Activated naive CD8-positive, alpha-beta T cell treated with anti-CD3 and anti-CD28 coated beads, Interleukin-2, amount 10 ng/mL, durations not matched to agents 7 days and 5 days (primary cell): ENCODE measurements around the gene OLFM2. TPM values are rescaled to one million over a fixed set of nuclear protein-coding genes. Genes with fewer than 3 reads are reported as not detected.
A peak's percentile ranks its signal among the peaks of the same experiment; 100 is the strongest.

Experiments used
- ATAC-seq: fragments of 150-1000 bp; cut with Tn5 transposase; one replicate; pipeline ENCODE4 v1.10.0; 2021; ENCODE audit warnings: low read depth, moderate library complexity
- POLR2A ChIA-PET: fragments of 350-600 bp; sonication (Branson Sonifier 250); formaldehyde crosslinking; loops from one replicate; lab custom pipeline; 2021; ENCODE audit warnings: antibody characterized with exemption; lab: Charles Lee
- DNase-seq: peaks from one replicate; pipeline ENCODE4 v3.0.0; 2021
- H3K27ac Mint-ChIP-seq: one replicate; pipeline ENCODE4 v1.8.0; 2022; ENCODE audit warnings: mild to moderate bottlenecking, mixed read lengths
- H3K27me3 Mint-ChIP-seq: one replicate; pipeline ENCODE4 v1.8.0; 2022; ENCODE audit warnings: mild to moderate bottlenecking, moderate library complexity, mixed read lengths
- H3K36me3 Mint-ChIP-seq: one replicate; pipeline ENCODE4 v1.8.0; 2021; ENCODE audit warnings: mild to moderate bottlenecking, mixed read lengths
- H3K4me1 Mint-ChIP-seq: one replicate; pipeline ENCODE4 v1.8.0; 2021; ENCODE audit warnings: mixed read lengths
- H3K4me3 Mint-ChIP-seq: one replicate; pipeline ENCODE4 v1.8.0; 2022; ENCODE audit warnings: mild to moderate bottlenecking, moderate library complexity, mixed read lengths
- H3K9me3 Mint-ChIP-seq: one replicate; pipeline ENCODE4 v1.8.0; 2021; ENCODE audit warnings: mixed read lengths
- total RNA-seq, 2 experiments: library from RNA; stranded (reverse); gene quantifications; one replicate each; pipeline ENCODE4 v1.2.3, GENCODE V29; 2021

OLFM2 gene
- total RNA-seq, 2 experiments from 2014 or later = 17.3 to 17.9 TPM

DNA sequence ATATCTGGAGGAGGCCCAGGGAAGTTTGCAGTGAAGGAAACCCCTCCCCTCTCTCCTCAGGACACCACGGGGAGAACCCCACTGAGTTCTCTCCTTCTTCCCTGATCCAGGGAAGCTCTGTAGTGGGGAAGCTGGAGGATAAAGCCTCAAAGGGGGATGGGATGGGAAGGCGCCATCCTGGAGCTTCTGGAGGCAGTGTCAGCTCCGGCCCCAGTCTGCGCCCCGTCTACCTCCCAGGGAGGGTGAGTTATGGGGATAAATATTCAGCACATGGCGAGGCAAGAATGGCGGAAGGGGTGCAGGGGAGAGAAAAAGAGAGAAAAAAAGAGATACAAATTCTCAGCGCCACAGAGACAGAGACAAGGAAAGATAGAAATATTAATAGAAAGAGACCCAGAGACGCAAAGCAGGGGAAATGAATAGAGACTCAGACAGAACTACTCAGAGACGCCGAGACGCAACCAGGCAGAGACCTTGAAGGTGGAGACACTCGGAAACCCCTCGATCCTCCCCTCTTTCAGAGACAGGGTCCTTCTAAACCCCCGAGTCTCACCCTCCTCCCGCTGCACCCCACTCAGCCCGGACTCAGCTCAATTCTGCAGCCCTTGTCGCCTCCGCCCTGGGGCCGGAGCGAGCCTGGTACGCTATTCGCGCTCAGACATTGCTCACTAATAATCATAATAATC, 23.6 kb downstream of the OLFM2 start:
- no peak overlapping the region for H3K27ac Mint-ChIP-seq
- POLR2A ChIA-PET = interaction anchor here (0.6 kb wide), 1 partner anchor 24 kb away, joined by 3 read pairs; no protein-coding TSS in a partner anchor
- ATAC-seq = no peak
- peak overlapping the region; percentile 56 for H3K4me3 Mint-ChIP-seq
- no peaks in the 10 kb centered on the region for H3K36me3 Mint-ChIP-seq
- H3K9me3 Mint-ChIP-seq = no peaks in the 10 kb centered on the region
- H3K27me3 Mint-ChIP-seq = peaks cover 33% of the 10 kb centered on the region
- H3K4me1 Mint-ChIP-seq = peaks cover 4% of the 10 kb centered on the region
- DNase-seq = no peak

DNA sequence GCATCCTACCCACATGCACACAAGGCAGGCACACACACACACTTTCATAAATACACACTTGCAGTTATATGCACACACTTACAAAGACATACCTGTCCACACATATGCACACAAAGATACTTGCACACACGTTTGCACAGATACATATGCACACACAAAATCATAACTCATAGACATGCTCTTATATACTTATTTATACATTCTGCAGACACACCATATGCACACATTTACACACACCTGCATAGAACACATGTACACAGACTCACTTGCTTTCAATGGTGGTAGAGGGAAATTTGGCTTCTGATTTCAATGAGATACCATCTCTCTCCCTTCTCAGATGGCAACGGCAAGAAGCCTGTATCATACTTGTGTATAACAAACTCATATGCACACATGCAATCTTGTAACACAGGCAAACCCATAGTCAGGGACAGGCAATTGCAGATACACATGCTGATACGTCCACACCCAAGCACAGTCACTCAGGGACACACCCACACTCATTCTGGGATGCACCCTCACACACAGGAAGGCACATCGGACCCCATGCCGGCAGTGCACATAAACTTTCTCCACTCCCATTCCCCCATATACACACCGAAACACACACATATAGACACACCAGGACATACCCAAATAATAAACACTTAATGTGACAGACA, 24.7 kb downstream of the OLFM2 start:
- Mint-ChIP-seq H3K9me3 (no peaks in the 10 kb centered on the region), H3K36me3 (no peaks in the 10 kb centered on the region), H3K4me1 (no peaks in the 10 kb centered on the region), H3K4me3 (no peak overlapping the region), H3K27me3 (peaks cover 22% of the 10 kb centered on the region), H3K27ac (no peak overlapping the region)
- DNase-seq = no peak
- ATAC-seq = no peak
- POLR2A ChIA-PET = no interaction called here

DNA sequence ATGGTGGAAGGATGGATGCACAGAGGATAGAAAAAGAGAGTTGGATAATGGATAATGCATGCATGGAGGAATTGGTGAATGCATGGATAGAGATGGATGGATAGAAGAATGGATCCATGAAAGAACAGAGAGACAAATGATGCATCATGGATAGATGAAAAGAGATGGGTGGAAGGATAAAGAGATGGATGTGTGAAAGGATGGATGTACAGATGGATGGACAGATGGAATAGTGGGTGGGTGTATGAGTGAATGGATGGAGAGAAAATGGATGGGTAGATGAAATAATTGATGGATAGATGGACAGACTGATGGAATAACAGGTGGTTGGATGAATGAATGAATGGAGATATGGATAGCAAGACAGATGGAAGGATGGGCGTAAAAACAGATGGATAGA, 25.7 kb downstream of the OLFM2 start:
- Mint-ChIP-seq H3K27me3 (peaks cover 18% of the 10 kb centered on the region), H3K4me3 (no peak overlapping the region), H3K9me3 (no peaks in the 10 kb centered on the region), H3K4me1 (no peaks in the 10 kb centered on the region), H3K27ac (no peak overlapping the region), H3K36me3 (no peaks in the 10 kb centered on the region)
- POLR2A ChIA-PET = interaction anchor here (0.8 kb wide), 1 partner anchor 76 kb away, joined by 3 read pairs; the partner anchor contains the start of gene PIN1
- ATAC-seq (no peak), DNase-seq (no peak)

DNA sequence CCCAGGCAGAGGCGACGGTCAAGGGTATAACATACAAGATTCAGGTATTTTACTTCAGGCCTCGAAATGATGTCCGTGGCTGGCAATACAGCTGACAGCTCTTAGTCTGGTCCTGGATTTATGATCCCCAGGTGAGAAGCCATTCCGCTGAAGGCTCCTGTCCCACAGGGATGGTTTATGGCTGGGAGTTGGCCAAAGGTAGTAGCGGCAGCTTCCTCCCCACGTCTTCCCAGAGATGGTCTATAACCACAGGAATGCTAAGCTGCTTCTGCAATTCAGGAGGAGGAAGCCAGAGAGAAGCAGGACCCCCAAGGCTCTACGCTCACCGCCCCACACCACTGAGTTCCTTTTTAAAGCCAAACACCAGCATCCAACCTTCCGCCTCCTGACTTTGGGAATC, 27.1 kb downstream of the OLFM2 start:
- no peak overlapping the region for H3K27ac Mint-ChIP-seq
- POLR2A ChIA-PET = no interaction called here

DNA sequence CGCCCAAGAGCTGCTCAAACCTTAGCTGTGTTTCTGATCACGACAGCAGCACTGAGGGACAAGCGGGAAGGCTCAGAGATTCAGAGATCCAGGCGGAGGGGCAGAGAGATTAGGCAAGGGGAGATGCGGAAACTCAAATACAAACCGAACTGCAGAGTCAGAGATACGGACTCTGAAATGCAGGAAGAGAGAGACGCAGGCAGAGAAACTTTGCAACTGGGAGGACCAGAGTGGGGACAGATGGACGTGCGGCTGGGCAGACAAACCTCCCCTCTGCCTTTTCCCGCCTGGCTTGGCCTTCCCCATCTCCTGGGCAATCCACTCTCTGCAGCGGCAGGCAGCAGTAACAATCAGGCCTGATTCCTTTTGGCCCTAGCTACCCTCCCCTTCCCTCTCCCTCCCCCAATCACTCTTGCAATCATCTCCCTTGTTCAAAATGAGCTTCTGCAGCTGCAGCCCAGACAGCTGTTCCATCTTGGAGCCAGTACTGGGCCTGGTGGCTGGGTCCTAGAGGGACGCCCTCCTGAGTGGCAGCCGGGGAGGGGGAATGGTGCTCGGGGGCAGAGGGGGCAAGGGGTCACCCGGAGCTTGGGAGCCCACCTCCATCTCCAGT, 29.7 kb downstream of the OLFM2 start:
- Mint-ChIP-seq H3K4me1 (no peaks in the 10 kb centered on the region), H3K36me3 (no peaks in the 10 kb centered on the region), H3K27ac (no peak overlapping the region), H3K4me3 (no peak overlapping the region), H3K27me3 (peaks cover 12% of the 10 kb centered on the region), H3K9me3 (no peaks in the 10 kb centered on the region)
- DNase-seq (no peak), ATAC-seq (no peak)
- POLR2A ChIA-PET = interaction anchor here (0.6 kb wide), 1 partner anchor 196 kb away, joined by 3 read pairs; the partner anchor contains the start of gene ANGPTL6

More for the DNA sequence above, 27.1 kb downstream of the OLFM2 start:
- H3K4me3 Mint-ChIP-seq = no peak overlapping the region
- peaks cover 14% of the 10 kb centered on the region for H3K27me3 Mint-ChIP-seq
- ATAC-seq (no peak), DNase-seq (no peak)
- no peaks in the 10 kb centered on the region for H3K36me3 Mint-ChIP-seq
- H3K9me3 Mint-ChIP-seq = no peaks in the 10 kb centered on the region
- no peaks in the 10 kb centered on the region for H3K4me1 Mint-ChIP-seq

DNA sequence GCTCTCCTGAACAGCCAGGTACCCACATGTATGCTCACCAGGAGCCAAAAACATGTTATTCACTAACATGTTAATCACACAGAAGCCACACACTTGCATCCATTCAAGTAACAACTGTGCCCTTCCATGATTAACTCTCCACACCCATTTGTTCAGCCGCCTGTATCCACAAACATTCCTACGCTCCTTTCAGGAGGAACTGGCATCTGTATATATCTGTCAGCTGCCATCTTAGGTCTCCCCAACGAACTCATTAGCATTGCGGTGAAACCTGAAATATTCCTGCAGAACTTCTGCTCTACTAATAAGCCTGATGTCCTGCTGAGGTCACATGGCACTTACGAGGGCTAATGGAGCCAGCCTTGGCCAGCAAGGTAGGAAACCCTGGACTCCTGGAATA, 33.0 kb downstream of the OLFM2 start:
- peaks cover 2% of the 10 kb centered on the region for H3K9me3 Mint-ChIP-seq
- POLR2A ChIA-PET = no interaction called here

DNA sequence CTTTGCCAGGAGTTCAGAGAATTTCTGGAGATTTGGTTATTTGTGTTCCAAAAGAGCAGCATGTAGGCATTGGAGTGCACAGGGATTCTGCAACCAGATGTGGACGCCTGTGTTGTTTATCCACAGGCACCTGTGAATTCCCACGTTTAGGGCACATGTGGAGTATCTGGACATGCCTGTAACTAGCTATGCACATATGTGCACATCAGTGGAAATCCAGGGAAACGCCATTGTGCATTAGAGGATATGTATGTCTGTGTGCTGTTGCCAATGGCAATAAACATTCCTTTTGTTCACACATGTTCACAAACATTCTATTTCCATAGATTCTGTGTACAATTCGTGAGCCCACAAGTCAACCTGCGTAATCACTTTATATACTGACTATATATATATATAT, 34.7 kb downstream of the OLFM2 start:
- H3K27ac Mint-ChIP-seq = no peak overlapping the region
- no peaks in the 10 kb centered on the region for H3K36me3 Mint-ChIP-seq
- peaks cover 13% of the 10 kb centered on the region for H3K27me3 Mint-ChIP-seq
- H3K4me3 Mint-ChIP-seq = no peak overlapping the region
- H3K4me1 Mint-ChIP-seq = peaks cover 1% of the 10 kb centered on the region
- H3K9me3 Mint-ChIP-seq = peaks cover 2% of the 10 kb centered on the region
- POLR2A ChIA-PET = no interaction called here
- DNase-seq = no peak
- no peak for ATAC-seq

More for the DNA sequence above, 33.0 kb downstream of the OLFM2 start:
- Mint-ChIP-seq H3K36me3 (no peaks in the 10 kb centered on the region), H3K4me1 (peaks cover 1% of the 10 kb centered on the region), H3K27me3 (peaks cover 13% of the 10 kb centered on the region), H3K4me3 (no peak overlapping the region), H3K27ac (no peak overlapping the region)
- no peak for DNase-seq
- no peak for ATAC-seq

DNA sequence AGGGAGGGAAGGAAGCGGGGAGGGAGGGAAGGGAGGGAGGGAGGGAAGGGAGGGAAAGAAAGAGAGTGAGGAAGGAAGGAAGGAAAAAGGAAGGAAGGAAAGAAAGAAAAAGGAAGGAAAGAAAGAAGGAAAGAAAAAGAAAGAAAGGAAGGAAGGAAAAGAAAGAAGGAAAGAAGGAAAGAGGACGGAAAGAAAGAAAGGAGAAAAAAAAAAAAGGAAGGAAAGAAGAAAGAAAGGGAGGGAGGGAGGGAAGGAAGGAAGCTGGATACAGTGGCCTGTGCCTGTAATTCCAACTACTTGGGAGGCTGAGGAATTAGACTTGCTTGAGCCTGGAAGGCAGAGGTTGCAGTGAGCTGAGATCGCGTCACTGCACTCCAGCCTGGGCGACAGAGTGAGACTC, 35.3 kb downstream of the OLFM2 start:
- Mint-ChIP-seq H3K4me1 (peaks cover 1% of the 10 kb centered on the region), H3K9me3 (peaks cover 2% of the 10 kb centered on the region), H3K36me3 (no peaks in the 10 kb centered on the region), H3K27ac (no peak overlapping the region), H3K27me3 (peaks cover 14% of the 10 kb centered on the region), H3K4me3 (no peak overlapping the region)
- POLR2A ChIA-PET = no interaction called here
- ATAC-seq (no peak), DNase-seq (no peak)

DNA sequence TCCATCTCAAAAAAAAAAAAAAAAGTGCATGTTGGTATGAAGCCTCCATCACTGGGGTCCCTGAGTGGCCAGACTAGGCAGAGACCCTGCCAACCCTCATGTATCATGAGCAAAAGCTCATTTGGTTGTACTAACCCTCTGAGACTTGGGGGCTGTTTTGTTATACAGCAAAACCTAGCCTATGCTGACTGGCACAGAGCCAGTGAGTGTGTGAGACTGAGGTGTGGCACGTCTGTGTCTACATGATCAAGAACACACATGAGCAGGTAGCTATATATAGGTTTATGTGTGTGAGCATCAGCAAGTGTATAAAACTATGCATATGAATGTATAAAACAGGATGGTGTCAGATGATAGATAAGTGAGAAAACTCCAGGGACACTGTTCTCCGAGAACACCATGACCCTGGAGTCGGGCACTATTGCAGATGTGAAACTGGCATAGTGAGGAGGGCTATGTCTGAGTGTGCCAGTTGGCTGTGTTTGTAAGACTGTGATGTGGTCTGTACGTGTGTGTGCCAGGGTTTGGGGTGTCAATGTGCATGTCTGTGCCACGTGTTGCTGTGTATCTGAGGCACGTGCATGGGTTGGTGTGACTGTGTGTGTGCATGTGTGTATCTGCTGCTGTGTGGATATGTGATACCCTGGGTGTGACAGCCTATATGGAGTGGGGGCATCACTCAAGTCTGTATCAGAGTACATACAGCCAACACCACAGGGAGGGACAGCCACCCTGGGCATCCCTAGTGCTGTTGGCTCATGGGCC, 44.5 kb downstream of the OLFM2 start:
- ATAC-seq = no peak
- POLR2A ChIA-PET = no interaction called here

DNA sequence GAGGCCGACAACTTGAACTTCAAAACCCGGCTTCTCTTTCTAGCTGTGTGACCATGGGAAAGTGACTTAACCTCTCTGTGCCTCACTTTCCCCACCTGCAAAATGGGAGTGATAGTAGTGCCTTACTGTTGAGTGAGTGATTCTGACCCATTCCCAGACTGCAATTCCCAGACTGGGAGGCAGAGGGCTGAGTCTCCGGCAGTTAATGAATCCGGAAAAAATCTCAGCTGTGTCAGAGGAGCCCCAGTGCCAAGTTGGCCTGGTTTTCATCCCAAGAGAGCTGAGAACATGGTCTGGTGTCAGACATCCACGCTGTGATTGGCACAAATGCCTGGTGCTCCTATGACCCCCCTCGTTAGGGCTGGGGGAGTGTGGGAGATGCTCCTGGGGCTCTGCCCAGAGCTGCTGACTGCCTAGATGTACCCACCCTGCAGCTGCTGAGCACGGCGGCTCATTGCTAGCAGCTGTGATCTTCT, 51.2 kb downstream of the OLFM2 start:
- POLR2A ChIA-PET = no interaction called here
- ATAC-seq (no peak), DNase-seq (no peak)
- H3K27me3 Mint-ChIP-seq = peaks cover 2% of the 10 kb centered on the region
- H3K27ac Mint-ChIP-seq = no peak overlapping the region
- no peaks in the 10 kb centered on the region for H3K9me3 Mint-ChIP-seq
- no peaks in the 10 kb centered on the region for H3K4me1 Mint-ChIP-seq
- H3K36me3 Mint-ChIP-seq = no peaks in the 10 kb centered on the region
- H3K4me3 Mint-ChIP-seq = no peak overlapping the region

More for the DNA sequence above, 44.5 kb downstream of the OLFM2 start:
- no peak overlapping the region for H3K4me3 Mint-ChIP-seq
- peaks cover 4% of the 10 kb centered on the region for H3K27me3 Mint-ChIP-seq
- no peaks in the 10 kb centered on the region for H3K36me3 Mint-ChIP-seq
- H3K27ac Mint-ChIP-seq = no peak overlapping the region
- peaks cover 6% of the 10 kb centered on the region for H3K4me1 Mint-ChIP-seq
- H3K9me3 Mint-ChIP-seq = no peaks in the 10 kb centered on the region
- no peak for DNase-seq

DNA sequence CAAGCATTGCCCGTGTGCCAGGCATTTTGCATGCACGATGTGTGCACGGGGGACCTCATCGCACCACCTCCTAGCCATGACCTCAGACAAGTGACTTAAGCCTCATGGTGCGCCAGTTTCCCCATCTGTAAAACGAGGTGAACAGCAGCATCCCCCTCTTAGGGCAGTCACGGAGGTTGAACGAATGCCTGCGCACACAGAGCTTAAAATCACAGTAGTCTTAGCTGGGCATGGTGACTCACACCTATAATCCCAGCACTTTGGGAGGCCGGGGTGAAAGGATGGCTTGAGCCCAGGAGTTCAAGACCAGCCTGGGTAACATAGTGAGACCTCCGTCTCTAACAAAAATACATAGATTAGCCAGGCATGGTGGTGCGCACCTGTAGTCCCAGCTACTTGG, 52.6 kb downstream of the OLFM2 start:
- Mint-ChIP-seq H3K36me3 (no peaks in the 10 kb centered on the region), H3K9me3 (no peaks in the 10 kb centered on the region), H3K27me3 (peaks cover 2% of the 10 kb centered on the region), H3K4me1 (no peaks in the 10 kb centered on the region), H3K4me3 (no peak overlapping the region), H3K27ac (no peak overlapping the region)
- no peak for DNase-seq
- no peak for ATAC-seq
- POLR2A ChIA-PET = interaction anchor here (0.6 kb wide), 2 partner anchors 21 to 57 kb away, joined by 4 to 5 read pairs; no protein-coding TSS in a partner anchor

DNA sequence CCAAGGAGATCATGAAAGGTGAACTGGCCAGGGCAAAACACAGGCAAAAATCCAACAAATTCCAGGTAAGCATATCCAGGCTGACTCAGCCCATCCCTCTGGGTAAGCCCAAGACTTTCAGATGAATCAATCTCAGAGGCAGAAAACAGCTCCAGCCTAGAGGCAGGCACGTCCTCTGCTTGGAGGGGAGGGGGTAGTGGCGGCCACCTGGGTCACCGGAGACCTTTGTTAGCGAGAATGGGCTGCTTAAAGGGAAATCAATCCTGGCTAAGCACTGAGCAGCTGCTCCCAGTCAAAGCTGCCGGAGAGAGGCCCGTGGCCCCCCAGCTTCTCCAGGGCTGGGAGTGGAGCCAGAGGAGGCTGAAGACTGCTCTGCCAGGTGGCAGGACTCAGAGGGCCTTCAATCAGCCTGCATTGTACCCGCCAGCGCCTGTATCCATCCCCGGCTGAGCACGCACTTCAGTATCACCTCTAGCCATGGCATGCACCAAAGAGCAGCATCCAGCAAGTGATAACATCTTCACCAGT, 53.0 kb downstream of the OLFM2 start:
- Mint-ChIP-seq H3K4me3 (no peak overlapping the region), H3K9me3 (no peaks in the 10 kb centered on the region), H3K27ac (no peak overlapping the region), H3K36me3 (peaks cover 2% of the 10 kb centered on the region), H3K4me1 (peaks cover 2% of the 10 kb centered on the region), H3K27me3 (peaks cover 2% of the 10 kb centered on the region)
- no peak for ATAC-seq
- no peak for DNase-seq
- POLR2A ChIA-PET = interaction anchor here (0.6 kb wide), 1 partner anchor 89 kb away, joined by 3 read pairs; no protein-coding TSS in a partner anchor

DNA sequence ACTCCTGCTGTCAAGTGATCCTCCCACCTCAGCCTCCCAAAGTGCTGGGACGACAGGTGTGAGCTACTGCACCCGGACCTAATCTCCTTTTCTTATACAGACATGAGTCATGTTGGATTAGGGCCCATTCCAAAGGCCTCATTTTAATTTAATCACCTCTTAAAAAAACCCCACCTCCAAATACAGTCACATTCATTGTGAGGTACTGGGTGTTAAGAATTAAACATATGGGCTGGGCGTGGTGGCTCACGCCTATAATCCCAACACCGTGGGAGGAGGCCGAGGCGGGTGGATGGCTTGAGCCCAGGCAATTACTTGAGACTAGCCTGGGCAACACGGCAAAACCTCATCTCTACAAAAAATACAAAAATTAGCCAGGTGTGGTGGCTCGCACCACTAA, 54.6 kb downstream of the OLFM2 start:
- Mint-ChIP-seq H3K27ac (no peak overlapping the region), H3K4me3 (no peak overlapping the region), H3K9me3 (no peaks in the 10 kb centered on the region), H3K4me1 (peaks cover 2% of the 10 kb centered on the region), H3K27me3 (no peaks in the 10 kb centered on the region), H3K36me3 (peaks cover 2% of the 10 kb centered on the region)
- ATAC-seq (no peak), DNase-seq (no peak)
- POLR2A ChIA-PET = interaction anchor here (0.6 kb wide), 1 partner anchor 19 kb away, joined by 4 read pairs; no protein-coding TSS in a partner anchor
